Astrocyte of the cerebellum (primary cell): Measurements from ENCODE around the gene C1orf159.

Source experiments
- DNase-seq: peaks from one replicate; pipeline ENCODE4 v3.0.0-alpha.2; 2011; ENCODE audit warnings: low read depth
- H3K4me3 ChIP-seq: 2 replicates; pipeline ENCODE4 v1.5.1; 2011; ENCODE audit warnings: mild to moderate bottlenecking, low read depth, low read length, moderate library complexity
- in situ Hi-C: cut with HindIII; loops from 2 replicates; pipeline ENCODE4 v1.10.0; 2017; ENCODE audit warnings: low sequenced_read_pairs
- TF ChIP-seq, protein P1 (sequence below): IDR thresholded peaks from 2 replicates; pipeline ENCODE4 v1.5.1; 2012; ENCODE audit warnings: low read length, low read depth, moderate library complexity, mild to moderate bottlenecking; ENCODE audit errors: missing control alignments

Gene C1orf159

DNA sequence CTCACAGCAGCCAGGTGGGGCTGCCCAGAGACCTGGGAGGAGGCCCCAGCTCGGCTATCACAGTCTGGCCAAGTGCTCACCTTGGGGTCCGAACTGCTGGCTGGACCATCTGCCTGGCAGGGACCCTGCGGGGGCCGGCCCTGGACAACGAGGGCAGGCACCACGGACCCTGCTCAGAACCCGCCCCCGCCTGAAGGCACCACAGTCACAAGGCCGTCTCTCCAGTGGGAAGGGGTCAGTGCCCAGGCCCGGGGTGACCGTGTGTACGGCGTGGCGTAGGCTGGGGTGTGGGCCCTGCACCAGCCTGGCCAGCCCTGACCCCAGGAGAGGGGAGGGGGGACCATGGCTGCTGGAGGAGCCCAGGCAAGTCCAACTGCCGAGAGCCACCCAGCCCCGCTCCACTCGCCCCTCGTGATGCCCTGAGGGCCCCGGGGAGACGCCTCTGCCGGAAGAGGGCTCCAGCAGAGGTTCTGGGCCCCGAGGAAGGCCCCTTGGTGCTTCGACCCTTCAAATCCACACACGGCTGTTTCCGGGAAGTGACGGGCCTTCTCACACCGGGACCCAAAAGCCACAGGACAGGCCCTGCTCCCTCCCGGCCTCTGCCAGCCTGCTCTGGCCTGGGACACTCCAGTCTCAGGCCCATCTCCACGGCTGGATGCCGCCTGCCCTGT is 30.6 kb downstream of the C1orf159 start:
- no peak overlapping the region for H3K4me3 ChIP-seq
- TF ChIP-seq, protein P1, sequence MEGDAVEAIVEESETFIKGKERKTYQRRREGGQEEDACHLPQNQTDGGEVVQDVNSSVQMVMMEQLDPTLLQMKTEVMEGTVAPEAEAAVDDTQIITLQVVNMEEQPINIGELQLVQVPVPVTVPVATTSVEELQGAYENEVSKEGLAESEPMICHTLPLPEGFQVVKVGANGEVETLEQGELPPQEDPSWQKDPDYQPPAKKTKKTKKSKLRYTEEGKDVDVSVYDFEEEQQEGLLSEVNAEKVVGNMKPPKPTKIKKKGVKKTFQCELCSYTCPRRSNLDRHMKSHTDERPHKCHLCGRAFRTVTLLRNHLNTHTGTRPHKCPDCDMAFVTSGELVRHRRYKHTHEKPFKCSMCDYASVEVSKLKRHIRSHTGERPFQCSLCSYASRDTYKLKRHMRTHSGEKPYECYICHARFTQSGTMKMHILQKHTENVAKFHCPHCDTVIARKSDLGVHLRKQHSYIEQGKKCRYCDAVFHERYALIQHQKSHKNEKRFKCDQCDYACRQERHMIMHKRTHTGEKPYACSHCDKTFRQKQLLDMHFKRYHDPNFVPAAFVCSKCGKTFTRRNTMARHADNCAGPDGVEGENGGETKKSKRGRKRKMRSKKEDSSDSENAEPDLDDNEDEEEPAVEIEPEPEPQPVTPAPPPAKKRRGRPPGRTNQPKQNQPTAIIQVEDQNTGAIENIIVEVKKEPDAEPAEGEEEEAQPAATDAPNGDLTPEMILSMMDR = no peak
- in situ Hi-C loops = no loop called here
- DNase-seq = no peak

DNA sequence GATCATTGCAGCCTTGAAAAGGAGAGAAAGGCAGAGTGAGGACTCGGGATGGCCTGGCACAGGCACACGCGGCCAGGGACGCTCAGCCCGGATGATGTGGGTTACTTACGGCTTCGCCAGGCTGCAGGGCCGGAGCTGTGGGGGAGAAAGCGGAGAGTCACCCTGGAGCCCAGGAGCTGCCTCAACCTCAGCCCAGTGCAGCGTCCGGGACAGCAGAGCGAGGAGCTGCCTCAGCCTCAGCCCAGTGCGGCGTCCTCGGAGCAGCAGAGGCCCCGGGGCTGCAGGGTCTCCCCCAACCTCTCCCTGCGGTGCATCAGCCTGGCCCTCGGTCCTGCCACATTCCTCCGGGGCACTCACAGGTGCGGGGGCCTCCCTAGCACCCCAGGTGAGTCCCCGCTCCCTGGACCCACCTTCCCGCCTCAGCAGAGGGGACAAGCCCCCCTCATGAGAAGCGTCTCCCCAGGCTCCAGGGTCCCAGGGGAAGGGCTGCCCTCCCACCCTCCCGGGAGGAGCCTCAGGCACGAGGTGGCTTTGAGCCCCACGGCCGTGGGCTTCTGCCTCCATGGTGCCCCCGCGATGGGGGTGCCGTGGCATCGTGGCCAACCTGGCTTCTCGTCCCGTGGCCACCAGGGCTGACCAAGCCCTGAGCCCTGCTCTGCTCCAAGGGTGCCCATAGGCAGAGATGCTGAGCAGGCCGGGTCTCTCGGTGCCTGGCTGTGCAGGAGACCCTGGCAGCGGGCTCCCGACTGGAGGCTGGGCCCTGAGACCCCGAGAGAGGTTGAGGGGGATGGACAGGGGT is 31.3 kb downstream of the C1orf159 start:
- no peak overlapping the region for H3K4me3 ChIP-seq
- no peak for DNase-seq
- TF ChIP-seq, protein P1 = no peak
- in situ Hi-C loops = no loop called here

DNA sequence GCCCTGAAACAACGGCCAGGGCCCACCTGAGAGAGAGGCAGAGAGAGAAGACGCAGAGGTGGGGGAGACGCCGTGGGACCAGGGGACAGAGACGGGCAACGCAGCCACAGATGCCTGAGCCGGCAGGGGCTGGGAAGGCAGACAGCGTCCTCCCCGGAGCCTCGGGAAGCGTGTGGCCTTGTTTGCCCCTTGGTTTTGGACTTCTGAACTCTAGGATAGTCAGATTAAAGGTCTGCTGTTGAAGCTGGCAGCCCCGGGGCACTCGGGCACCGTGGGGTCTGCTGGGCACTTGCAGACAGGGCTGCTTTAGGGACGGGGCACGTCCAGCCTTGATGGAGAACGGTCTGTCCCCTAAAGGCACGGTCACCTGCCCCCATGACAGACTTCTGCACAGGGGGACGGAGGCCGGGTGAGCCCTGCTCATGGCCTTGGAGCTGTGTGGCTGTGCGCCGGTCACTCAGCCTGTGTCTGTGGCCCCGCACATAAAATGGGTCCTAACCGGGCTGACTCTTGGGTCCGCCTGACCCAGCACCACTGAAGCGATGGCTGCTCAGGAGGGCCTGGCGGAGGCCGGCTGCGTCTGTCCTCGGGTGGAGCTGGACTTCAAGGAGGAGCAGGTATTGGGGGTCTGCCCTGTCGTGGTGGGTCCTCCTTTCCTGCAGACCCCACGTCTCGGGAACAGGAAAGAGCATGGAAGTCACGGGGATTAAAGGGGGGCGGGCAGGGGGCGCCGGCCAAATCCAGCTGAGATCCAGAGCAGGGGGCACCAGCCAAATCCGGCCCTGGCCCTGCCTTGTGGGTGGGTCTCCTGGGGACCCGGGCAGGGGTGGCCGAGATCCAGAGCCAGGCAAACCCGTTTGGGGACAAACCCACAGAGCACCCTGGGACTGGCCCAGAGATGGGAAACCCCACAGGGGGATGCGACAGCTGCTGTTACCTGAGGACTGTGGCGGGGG is 32.2 kb downstream of the C1orf159 start:
- H3K4me3 ChIP-seq = no peak overlapping the region
- in situ Hi-C loops = no loop called here
- TF ChIP-seq, protein P1 = no peak

DNA sequence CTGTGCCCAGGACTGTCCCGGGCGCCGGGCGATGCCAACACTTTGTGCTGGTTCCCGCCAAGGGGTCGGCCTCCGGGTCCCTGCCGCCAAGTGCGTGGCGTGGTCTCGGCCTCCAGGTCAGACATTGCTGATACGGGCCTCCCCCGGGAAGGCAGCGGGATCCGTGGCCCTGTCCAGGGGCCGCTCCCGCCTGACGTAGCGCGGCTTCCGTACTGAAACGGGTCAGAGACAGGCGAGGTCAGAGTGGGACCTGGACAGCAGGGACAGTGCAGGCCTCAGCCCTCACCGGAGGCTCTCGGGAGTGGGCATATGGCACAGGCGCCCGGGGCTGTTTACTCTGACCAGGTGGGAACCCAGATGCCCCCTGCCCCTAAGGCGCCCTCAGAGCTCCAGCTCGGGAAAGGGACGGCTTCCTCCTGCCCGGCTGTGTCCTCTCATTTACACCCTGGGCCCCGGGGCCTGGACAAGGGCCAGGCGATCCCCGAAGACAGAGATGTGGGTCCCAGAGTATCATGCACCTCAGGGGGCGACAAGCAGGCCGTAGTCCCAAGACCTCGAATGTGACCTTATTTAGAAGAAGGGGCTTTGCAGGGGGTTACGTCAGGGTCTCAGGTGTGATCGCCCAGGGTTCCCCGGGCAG is 33.0 kb downstream of the C1orf159 start:
- TF ChIP-seq, protein P1 = no peak
- DNase-seq = no peak
- no peak overlapping the region for H3K4me3 ChIP-seq
- in situ Hi-C loops = no loop called here

More for the DNA sequence above, 32.2 kb downstream of the C1orf159 start:
- no peak for DNase-seq

DNA sequence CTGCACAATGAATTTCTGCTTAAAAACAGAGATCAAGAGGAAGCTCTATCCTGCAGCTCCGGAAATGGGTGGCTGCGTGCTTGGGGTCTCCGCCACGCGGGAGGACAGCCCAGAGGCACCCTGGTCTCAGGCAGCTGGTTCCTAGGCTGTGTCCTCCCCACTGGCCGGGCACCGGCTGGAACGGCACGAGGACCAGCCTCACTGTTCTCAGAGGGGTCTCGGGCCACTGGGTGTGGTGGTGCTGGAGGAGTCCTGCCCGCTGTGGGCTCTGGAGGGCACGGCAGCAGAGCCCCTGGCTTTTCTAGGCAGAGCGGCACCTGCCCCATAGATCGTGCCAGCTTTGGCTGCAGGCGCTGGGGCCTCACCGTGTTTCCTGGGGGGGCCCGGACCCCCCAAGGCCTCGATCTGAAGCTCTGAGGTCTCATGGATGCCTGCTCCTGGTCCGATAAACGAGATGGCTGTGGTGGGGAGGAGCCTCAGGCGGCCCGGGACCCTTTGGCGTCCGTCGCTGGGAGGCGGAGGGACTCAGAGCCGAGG is 33.6 kb downstream of the C1orf159 start:
- no peak for DNase-seq
- TF ChIP-seq, protein P1 = no peak
- H3K4me3 ChIP-seq = no peak overlapping the region
- in situ Hi-C loops = no loop called here
